HEK293 (cell line): Measurements from ENCODE around the gene HOXA3.
A peak's percentile ranks its signal among the peaks of the same experiment; 100 is the strongest.

ENCODE experiments used
- CTCF ChIA-PET: fragments of 350-600 bp; formaldehyde crosslinking; extraction: SDS; loops from one replicate; lab custom pipeline; 2021; ENCODE audit warnings: antibody characterized with exemption; lab: Yijun Ruan, JAX
- POLR2A ChIA-PET: fragments of 300-600 bp; formaldehyde crosslinking; extraction: SDS; loops from one replicate; lab custom pipeline; 2020; ENCODE audit warnings: antibody characterized with exemption, inconsistent platforms; lab: Yijun Ruan, JAX
- H3K27ac ChIP-seq: fragments of 200-500 bp; sonication (Bioruptor generic); 2 replicates; pipeline ENCODE4 v1.5.1; 2014; ENCODE audit warnings: low read depth, low read length, control low read depth, inconsistent platforms; ENCODE audit errors: extremely low read depth
- H3K36me3 ChIP-seq, 2 experiments: fragments of 200-500 bp in 1 of 2; sonication (Bioruptor generic) in 1 of 2; 1 replicate in 1 of 2; 2 replicates in 1 of 2; pipeline ENCODE4 v1.5.1; 2014 to 2017; ENCODE audit warnings: inconsistent platforms in 2 of 2, low read length in 2 of 2; ENCODE audit not compliant: control insufficient read depth in 2 of 2, insufficient read depth in 1 of 2
- H3K4me1 ChIP-seq: fragments of 200-500 bp; sonication (Bioruptor generic); 2 replicates; pipeline ENCODE4 v1.5.1; 2014; ENCODE audit warnings: mild to moderate bottlenecking, low read length, inconsistent platforms; ENCODE audit not compliant: control insufficient read depth, insufficient read depth
- H3K4me3 ChIP-seq: 2 replicates; pipeline ENCODE4 v1.5.1; 2011; ENCODE audit warnings: low read depth, mild to moderate bottlenecking, control low read depth, low read length, moderate library complexity
- H3K9me3 ChIP-seq: fragments of 200-500 bp; sonication (Bioruptor generic); 2 replicates; pipeline ENCODE4 v1.5.1; 2014; ENCODE audit warnings: low read depth, low read length, inconsistent platforms; ENCODE audit not compliant: control insufficient read depth, insufficient read depth
- GLIS1 ChIP-seq: fragments of 450-650 bp; formaldehyde crosslinking; IDR thresholded peaks from 2 replicates; pipeline ENCODE4 v1.5.1; 2016; ENCODE audit warnings: missing biosample characterization, missing genetic modification characterization
- GLIS2 ChIP-seq: fragments of 450-650 bp; formaldehyde crosslinking; IDR thresholded peaks from 2 replicates; pipeline ENCODE4 v1.5.1; 2016; ENCODE audit warnings: missing biosample characterization, missing genetic modification characterization
- KLF10 ChIP-seq: fragments of 450-650 bp; IDR thresholded peaks from 2 replicates; pipeline ENCODE4 v1.5.1; 2018; ENCODE audit warnings: missing biosample characterization, mild to moderate bottlenecking, missing genetic modification characterization
- ZBTB8A ChIP-seq: fragments of 450-650 bp; formaldehyde crosslinking; IDR thresholded peaks from 2 replicates; pipeline ENCODE4 v1.5.1; 2016; ENCODE audit warnings: missing biosample characterization, missing genetic modification characterization
- ZNF335 ChIP-seq: fragments of 450-650 bp; formaldehyde crosslinking; conservative IDR thresholded peaks from 2 replicates; pipeline ENCODE4 v1.5.1; 2016; ENCODE audit warnings: missing biosample characterization, missing genetic modification characterization
- ZNF341 ChIP-seq: fragments of 450-650 bp; formaldehyde crosslinking; IDR thresholded peaks from 2 replicates; pipeline ENCODE4; 2016; ENCODE audit warnings: low read depth, missing biosample characterization, missing genetic modification characterization
- ZNF473 ChIP-seq: fragments of 450-650 bp; formaldehyde crosslinking; IDR thresholded peaks from 2 replicates; pipeline ENCODE4 v1.5.1; 2017; ENCODE audit warnings: missing biosample characterization, missing genetic modification characterization
- ZNF48 ChIP-seq: fragments of 450-650 bp; formaldehyde crosslinking; IDR thresholded peaks from 2 replicates; pipeline ENCODE4 v1.5.1; 2016; ENCODE audit warnings: missing biosample characterization, missing genetic modification characterization
- ZNF624 ChIP-seq: fragments of 450-650 bp; formaldehyde crosslinking; IDR thresholded peaks from 2 replicates; pipeline ENCODE4 v1.5.1; 2017; ENCODE audit warnings: missing biosample characterization, missing genetic modification characterization
- ZNF677 ChIP-seq: fragments of 450-650 bp; IDR thresholded peaks from 2 replicates; pipeline ENCODE4 v1.5.0; 2018; ENCODE audit warnings: missing biosample characterization, mild to moderate bottlenecking, missing genetic modification characterization, moderate library complexity
- ZNF785 ChIP-seq: fragments of 450-650 bp; formaldehyde crosslinking; IDR thresholded peaks from 2 replicates; pipeline ENCODE4 v1.5.1; 2016; ENCODE audit warnings: missing biosample characterization, missing genetic modification characterization
- TF ChIP-seq, protein P1 (sequence below): fragments of 450-650 bp; formaldehyde crosslinking; IDR thresholded peaks from 2 replicates; pipeline ENCODE4 v1.5.1; 2017; ENCODE audit warnings: missing biosample characterization, missing genetic modification characterization
- TF ChIP-seq, protein P2 (sequence below): fragments of 450-650 bp; IDR thresholded peaks from 2 replicates; pipeline ENCODE4 v1.5.1; 2018; ENCODE audit warnings: missing biosample characterization, mild to moderate bottlenecking, missing genetic modification characterization
- TF ChIP-seq, protein P3 (sequence below): fragments of 450-650 bp; formaldehyde crosslinking; IDR thresholded peaks from 2 replicates; pipeline ENCODE4 v1.5.1; 2017; ENCODE audit warnings: missing biosample characterization, missing genetic modification characterization
- TF ChIP-seq, protein P4 (sequence below): fragments of 450-650 bp; formaldehyde crosslinking; IDR thresholded peaks from 2 replicates; pipeline ENCODE4 v1.5.1; 2017; ENCODE audit warnings: missing biosample characterization, missing genetic modification characterization
- TF ChIP-seq, protein P5 (sequence below): fragments of 450-650 bp; formaldehyde crosslinking; IDR thresholded peaks from 2 replicates; pipeline ENCODE4 v1.5.1; 2016; ENCODE audit warnings: missing biosample characterization, missing genetic modification characterization

The HOXA3 gene

DNA sequence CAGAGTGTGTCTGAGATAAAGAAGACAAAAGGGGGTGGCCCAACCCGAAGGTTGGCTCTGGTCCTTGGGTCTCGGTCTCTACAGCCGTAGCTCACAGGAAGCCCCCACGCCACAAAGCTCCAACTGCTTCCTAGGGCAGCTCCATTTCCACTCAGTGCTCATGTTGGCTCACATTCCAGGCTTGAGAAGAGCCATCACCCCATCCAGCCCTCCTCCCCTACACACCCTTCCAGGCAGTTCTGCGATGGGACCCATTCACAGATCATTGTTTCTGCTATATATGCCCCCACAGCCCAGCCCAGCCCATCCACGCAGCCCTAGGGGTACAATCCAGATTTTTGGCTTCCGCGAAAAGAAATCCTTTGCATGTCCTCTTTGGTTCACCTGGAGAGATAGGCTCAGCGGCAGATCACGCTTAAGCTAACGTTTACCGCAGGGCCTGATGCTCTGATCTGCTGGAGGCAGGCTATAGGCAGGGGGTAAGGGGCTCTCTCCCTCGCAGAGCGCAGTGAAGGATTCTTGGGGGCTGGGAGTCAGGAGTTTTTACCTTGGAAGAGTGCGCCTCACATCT, 38.9 kb upstream of the HOXA3 start:
- ChIA-PET CTCF (interaction anchor here (0.7 to 1.1 kb wide), 3 partner anchors 9 to 1298 kb away, joined by 3 to 4 read pairs (median 3); no protein-coding TSS in a partner anchor), POLR2A (interaction anchor here (1.1 to 2.3 kb wide), 4 partner anchors 8 to 730 kb away, joined by 3 to 8 read pairs (median 6); partner anchors contain the start of gene HOXA13)
- Histone ChIP-seq H3K9me3 (no peaks in the 10 kb centered on the region), H3K4me1 (peaks cover 33% of the 10 kb centered on the region), H3K36me3 (peaks cover 11 to 23% of the 10 kb centered on the region in 2 experiments; a peak in 2 of 3 replicates), H3K27ac (no peak overlapping the region), H3K4me3 (no peak overlapping the region)
- TF ChIP-seq, protein P1, sequence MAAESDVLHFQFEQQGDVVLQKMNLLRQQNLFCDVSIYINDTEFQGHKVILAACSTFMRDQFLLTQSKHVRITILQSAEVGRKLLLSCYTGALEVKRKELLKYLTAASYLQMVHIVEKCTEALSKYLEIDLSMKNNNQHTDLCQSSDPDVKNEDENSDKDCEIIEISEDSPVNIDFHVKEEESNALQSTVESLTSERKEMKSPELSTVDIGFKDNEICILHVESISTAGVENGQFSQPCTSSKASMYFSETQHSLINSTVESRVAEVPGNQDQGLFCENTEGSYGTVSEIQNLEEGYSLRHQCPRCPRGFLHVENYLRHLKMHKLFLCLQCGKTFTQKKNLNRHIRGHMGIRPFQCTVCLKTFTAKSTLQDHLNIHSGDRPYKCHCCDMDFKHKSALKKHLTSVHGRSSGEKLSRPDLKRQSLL (tag by site-specific recombination) = peak; percentile 84
- TF ChIP-seq ZNF48 (tag by site-specific recombination) (no peak), ZNF677 (tag by site-specific recombination) (no peak), ZNF341 (tag by site-specific recombination) (peak; percentile 48), ZBTB8A (tag by site-specific recombination) (0 out of 2 replicates have a peak, but pooled peaks have one; percentile 5), GLIS2 (tag by site-specific recombination) (peak; percentile 68; the same call in 1 of the 2 replicates), ZNF624 (tag by site-specific recombination) (no peak), GLIS1 (tag by site-specific recombination) (peak; percentile 49), KLF10 (tag by site-specific recombination) (no peak), ZNF335 (tag by site-specific recombination) (no peak), ZNF785 (tag by site-specific recombination) (no peak), ZNF473 (tag by site-specific recombination) (no peak)
- TF ChIP-seq, protein P2, sequence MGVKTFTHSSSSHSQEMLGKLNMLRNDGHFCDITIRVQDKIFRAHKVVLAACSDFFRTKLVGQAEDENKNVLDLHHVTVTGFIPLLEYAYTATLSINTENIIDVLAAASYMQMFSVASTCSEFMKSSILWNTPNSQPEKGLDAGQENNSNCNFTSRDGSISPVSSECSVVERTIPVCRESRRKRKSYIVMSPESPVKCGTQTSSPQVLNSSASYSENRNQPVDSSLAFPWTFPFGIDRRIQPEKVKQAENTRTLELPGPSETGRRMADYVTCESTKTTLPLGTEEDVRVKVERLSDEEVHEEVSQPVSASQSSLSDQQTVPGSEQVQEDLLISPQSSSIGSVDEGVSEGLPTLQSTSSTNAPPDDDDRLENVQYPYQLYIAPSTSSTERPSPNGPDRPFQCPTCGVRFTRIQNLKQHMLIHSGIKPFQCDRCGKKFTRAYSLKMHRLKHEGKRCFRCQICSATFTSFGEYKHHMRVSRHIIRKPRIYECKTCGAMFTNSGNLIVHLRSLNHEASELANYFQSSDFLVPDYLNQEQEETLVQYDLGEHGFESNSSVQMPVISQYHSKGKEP (tag by site-specific recombination) = no peak
- TF ChIP-seq, protein P3, sequence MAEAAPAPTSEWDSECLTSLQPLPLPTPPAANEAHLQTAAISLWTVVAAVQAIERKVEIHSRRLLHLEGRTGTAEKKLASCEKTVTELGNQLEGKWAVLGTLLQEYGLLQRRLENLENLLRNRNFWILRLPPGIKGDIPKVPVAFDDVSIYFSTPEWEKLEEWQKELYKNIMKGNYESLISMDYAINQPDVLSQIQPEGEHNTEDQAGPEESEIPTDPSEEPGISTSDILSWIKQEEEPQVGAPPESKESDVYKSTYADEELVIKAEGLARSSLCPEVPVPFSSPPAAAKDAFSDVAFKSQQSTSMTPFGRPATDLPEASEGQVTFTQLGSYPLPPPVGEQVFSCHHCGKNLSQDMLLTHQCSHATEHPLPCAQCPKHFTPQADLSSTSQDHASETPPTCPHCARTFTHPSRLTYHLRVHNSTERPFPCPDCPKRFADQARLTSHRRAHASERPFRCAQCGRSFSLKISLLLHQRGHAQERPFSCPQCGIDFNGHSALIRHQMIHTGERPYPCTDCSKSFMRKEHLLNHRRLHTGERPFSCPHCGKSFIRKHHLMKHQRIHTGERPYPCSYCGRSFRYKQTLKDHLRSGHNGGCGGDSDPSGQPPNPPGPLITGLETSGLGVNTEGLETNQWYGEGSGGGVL (tag by site-specific recombination) = no peak
- TF ChIP-seq, protein P4, sequence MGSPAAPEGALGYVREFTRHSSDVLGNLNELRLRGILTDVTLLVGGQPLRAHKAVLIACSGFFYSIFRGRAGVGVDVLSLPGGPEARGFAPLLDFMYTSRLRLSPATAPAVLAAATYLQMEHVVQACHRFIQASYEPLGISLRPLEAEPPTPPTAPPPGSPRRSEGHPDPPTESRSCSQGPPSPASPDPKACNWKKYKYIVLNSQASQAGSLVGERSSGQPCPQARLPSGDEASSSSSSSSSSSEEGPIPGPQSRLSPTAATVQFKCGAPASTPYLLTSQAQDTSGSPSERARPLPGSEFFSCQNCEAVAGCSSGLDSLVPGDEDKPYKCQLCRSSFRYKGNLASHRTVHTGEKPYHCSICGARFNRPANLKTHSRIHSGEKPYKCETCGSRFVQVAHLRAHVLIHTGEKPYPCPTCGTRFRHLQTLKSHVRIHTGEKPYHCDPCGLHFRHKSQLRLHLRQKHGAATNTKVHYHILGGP (tag by site-specific recombination) = no peak
- TF ChIP-seq, protein P5, sequence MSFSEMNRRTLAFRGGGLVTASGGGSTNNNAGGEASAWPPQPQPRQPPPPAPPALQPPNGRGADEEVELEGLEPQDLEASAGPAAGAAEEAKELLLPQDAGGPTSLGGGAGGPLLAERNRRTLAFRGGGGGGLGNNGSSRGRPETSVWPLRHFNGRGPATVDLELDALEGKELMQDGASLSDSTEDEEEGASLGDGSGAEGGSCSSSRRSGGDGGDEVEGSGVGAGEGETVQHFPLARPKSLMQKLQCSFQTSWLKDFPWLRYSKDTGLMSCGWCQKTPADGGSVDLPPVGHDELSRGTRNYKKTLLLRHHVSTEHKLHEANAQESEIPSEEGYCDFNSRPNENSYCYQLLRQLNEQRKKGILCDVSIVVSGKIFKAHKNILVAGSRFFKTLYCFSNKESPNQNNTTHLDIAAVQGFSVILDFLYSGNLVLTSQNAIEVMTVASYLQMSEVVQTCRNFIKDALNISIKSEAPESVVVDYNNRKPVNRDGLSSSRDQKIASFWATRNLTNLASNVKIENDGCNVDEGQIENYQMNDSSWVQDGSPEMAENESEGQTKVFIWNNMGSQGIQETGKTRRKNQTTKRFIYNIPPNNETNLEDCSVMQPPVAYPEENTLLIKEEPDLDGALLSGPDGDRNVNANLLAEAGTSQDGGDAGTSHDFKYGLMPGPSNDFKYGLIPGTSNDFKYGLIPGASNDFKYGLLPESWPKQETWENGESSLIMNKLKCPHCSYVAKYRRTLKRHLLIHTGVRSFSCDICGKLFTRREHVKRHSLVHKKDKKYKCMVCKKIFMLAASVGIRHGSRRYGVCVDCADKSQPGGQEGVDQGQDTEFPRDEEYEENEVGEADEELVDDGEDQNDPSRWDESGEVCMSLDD (tag by site-specific recombination) = no peak
- TF ChIP-seq, all 188 proteins: peak for 5
